Epithelial cell of proximal tubule (primary cell): Measurements from ENCODE around the gene ECHDC1. TPM values are rescaled to one million over a fixed set of nuclear protein-coding genes. Genes with fewer than 3 reads are reported as not detected.

Experiments used
- DNase-seq: peaks from one replicate; pipeline ENCODE4 v3.0.0-alpha.2; 2011; ENCODE audit warnings: low read depth
- H3K4me3 ChIP-seq: 2 replicates; pipeline ENCODE4 v1.5.1; 2011; ENCODE audit warnings: low read depth, mild to moderate bottlenecking, low read length
- total RNA-seq: library from RNA; depleted of rRNA; stranded (reverse); fragments of >200 nt; gene quantifications from 2 replicates; pipeline ENCODE4 v1.2.3, GENCODE V29; 2015
- TF ChIP-seq, protein P1 (sequence below): conservative IDR thresholded peaks from 2 replicates; pipeline ENCODE4 v1.5.1; 2012; ENCODE audit warnings: low read depth, mild to moderate bottlenecking, low read length

The ECHDC1 gene
- total RNA-seq, 1 donor from 2014 or later, result 47.9 TPM

DNA sequence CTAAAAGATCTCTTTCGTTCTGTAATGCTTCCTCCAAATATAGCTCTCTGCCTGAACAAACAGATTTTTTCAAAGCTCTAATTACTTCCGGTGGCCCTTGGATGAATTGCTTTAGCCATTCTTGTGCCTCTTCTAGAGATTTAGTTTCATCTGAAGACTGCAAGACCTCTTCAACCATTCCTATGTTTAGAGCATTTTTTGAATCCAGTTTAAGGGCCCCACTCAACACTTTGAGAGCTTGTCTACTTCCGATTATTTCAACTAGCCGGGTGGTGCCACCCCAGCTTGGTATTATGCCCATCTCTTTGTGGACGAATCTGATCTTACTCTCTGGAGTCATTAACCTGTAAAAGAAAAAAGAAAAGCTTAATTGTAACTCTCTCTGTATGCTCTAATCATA, 53.5 kb downstream of the ECHDC1 start:
- DNase-seq, result no peak
- no peak overlapping the region for H3K4me3 ChIP-seq
- TF ChIP-seq, protein P1, sequence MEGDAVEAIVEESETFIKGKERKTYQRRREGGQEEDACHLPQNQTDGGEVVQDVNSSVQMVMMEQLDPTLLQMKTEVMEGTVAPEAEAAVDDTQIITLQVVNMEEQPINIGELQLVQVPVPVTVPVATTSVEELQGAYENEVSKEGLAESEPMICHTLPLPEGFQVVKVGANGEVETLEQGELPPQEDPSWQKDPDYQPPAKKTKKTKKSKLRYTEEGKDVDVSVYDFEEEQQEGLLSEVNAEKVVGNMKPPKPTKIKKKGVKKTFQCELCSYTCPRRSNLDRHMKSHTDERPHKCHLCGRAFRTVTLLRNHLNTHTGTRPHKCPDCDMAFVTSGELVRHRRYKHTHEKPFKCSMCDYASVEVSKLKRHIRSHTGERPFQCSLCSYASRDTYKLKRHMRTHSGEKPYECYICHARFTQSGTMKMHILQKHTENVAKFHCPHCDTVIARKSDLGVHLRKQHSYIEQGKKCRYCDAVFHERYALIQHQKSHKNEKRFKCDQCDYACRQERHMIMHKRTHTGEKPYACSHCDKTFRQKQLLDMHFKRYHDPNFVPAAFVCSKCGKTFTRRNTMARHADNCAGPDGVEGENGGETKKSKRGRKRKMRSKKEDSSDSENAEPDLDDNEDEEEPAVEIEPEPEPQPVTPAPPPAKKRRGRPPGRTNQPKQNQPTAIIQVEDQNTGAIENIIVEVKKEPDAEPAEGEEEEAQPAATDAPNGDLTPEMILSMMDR, result no peak

DNA sequence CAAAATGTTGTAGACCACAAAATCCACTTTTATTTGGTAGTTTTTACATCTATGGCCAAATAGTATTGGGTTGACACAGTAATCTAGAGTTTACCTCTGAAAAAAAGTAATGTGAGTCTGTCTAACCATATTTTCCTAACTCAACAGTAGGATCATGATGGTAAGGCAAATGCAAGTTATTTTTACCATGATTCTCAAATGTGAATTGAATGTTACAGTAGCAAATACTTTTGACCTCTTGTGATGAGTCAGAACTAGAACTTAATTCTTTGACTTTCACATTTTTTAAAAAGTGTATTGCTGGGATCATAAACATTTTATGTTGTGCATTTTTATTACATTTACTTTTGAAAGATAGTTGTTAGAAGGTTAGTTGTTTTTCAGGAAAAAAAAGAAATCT, 54.7 kb downstream of the ECHDC1 start:
- DNase-seq, result no peak
- H3K4me3 ChIP-seq, result no peak overlapping the region
- TF ChIP-seq, protein P1, result no peak

DNA sequence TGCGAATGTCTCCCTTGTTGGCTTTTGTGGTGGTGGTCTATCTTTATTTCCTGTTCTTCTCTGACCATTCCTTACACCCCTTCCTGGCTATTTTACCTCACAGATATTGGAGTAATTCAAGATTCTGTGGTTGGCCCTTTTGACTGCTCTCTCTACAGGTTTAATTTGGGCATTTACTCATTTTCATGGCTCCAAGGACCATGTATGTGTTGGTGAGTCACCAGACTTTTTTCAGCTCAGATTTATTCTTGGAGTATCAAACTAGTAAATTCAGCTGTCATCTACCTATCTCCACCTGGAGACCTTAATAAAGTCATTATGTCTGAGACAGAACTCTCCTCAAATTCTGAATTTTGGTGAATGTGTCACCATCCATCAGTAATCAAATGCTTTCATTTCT, 61.2 kb downstream of the ECHDC1 start:
- DNase-seq, result no peak
- TF ChIP-seq, protein P1, result no peak
- no peak overlapping the region for H3K4me3 ChIP-seq

DNA sequence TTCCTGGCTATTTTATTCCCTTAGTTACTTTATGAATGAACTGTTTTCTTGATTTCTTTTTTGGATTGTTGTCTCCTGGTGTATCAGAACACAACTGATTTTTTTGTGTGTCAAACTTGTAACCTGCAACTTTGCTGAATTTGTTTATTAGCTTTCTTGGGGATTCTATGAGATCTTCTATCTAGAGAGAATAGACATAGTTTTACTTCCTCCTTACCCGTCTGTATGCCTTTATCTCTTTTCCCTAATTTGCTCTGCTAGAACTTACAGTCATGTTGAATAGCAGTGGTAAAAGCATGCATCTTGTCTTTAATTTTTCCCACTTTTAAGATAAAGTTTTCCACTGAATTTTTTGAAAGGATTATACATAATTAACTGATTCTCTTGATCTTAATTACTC, 63.6 kb downstream of the ECHDC1 start:
- no peak for DNase-seq
- TF ChIP-seq, protein P1, result no peak
- no peak overlapping the region for H3K4me3 ChIP-seq

DNA sequence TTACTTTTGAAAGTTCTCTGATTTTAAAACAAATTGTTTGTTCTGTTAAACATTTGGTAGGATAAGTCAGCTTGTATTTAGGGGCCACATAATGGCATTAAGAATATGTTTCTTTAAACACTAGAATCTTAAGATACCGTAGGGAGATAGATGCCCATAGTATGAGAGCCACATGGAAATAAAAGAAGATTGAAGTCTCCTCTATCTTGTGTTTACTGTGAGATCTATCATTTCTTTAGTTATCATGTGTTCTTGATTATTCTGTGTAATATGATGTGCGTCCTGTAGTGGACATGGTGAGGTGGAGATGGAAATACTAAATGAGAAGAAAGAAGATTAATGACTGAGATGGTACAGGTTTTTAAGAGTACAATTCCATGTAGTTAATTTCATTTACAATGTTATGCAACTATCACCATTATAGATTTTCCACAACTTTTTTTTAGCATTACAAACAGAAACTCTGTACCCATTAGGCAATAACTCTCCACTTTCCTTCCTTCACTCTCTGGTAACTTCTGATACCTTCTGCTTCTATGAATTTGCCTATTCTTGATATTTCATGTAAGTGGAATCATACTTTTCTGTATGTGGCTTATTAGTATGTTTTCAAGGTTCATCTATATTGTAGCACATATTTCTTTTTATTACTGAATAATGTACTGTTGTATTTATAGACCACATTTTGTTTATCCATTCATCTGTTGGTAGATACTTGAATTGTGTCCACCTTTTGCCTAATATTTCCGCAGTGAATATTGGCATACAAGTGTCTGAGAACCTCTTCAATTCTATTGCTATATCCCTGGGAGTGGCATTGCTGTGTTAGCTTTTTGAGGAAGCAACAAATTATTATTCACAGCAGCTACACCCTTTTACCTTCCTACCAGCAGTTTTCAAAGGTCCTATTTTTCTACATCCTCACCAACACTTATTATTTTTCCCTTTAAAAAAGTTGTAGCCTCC, 65.2 kb downstream of the ECHDC1 start:
- H3K4me3 ChIP-seq, result no peak overlapping the region
- DNase-seq, result no peak
- TF ChIP-seq, protein P1, result no peak

DNA sequence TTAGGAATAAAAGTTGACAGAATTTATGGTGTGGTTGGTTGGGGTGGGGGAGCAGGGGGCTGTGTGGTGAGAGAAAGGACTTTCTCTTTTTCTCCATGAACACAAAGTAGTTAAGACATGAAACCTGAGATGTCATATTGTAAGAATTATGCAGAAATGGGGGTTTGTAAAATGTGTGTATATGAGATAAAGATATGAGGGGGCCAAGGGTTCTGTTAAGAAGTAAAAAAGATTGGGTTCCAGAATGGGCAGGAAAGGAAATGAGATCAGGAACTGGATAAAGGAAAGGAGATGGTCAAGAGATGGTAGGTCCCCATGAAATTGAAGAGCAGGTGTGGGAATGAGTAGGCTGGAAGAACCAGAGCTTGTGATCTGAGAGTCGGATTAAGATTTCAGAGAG, 67.1 kb downstream of the ECHDC1 start:
- no peak overlapping the region for H3K4me3 ChIP-seq
- DNase-seq, result no peak
- TF ChIP-seq, protein P1, result no peak

DNA sequence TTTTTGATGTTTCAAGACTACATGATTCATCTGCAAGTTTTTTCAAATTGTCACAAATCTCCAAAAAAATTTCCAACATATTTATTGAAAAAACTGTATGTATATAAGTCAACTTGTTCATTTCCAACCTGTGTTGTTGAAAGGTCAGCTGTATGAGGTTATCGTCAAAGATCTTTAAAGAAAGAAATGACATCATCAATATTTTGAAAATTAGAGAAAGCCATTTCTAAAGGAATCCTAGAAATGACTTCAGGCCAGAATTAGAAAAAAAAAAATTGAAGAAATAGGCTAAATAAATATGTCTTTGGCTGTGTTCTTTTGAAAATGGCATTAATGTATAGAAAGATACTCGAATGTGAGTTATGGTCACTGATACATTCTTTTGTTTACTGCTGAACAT, 69.9 kb downstream of the ECHDC1 start:
- no peak for DNase-seq
- no peak overlapping the region for H3K4me3 ChIP-seq

More for the DNA sequence above, 69.9 kb downstream of the ECHDC1 start:
- TF ChIP-seq, protein P1, result no peak
